GM21528 (cell line): ENCODE results near the gene CTBP1.

Source experiments
- ATAC-seq: cut with Tn5 transposase; IDR thresholded peaks from one replicate; pipeline ENCODE4 v1.9.1; 2021; ENCODE audit warnings: mild to moderate bottlenecking, moderate library complexity; ENCODE audit not compliant: unreplicated experiment, low FRiP score

The CTBP1 gene

GRCh38 chr4:1167244-1167949, 81.5 kb downstream of the CTBP1 start:
- ATAC-seq, result peak; percentile 87

DNA sequence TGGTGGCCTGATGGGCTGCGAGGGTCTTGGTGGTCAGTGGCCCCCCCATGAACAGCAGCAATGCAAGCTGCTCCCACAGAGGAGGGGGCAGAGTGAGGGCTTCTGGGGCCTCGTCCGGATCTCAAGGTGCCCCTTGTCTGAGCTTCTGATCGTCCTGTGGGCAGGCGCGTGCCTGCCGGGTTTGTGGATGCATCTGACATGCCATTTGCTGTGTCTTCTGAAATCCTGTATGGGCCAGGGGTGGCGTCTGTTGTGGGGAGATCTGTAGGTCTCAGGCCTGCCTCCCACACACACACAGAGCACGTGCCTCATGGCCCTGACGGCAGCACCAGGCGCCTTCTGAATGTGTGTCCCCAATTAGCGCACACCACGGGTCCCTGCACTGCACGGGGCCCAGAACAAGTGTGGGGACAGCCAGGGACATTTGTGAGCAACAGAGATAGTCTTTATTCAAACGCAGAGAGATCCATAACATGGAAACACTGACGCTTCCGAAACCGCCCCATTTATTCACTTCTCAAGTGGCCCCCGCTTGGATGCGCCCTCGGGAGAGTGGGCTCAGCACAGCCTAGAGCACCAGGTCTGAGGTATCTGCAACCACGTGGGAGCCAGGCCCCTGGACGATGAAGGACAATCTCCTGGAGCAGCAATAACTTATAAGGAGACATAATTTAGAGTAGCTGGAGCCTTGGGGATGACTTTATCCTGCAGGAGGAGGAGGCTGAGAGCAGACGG, 82.3 kb downstream of the CTBP1 start:
- no peak for ATAC-seq

DNA sequence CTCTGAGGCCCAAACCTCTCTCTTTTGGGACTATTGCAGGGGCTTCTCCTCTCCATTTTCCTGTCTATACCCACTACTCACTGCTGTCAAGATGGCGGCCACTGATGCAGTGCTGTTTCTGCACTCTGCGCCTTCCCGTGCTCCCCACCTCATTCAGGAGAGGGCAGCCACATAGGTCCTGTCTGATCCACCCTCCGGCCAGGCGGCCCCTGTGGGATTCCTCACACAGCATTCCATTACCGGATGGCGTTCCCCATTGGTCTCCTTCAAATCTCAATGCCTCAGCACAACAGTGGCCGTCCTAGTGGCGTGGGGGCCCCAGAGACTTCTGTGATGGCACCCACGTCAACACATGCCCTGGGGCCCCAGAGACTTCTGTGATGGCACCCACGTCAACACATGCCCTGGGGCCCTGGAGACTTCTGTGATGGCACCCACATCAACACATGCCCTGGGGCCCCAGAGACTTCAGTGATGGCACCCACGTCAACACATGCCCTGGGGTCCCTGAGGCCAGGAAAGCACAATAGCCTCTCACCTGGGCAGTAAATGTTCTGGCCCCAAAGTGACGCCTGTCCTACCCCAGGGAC, 83.9 kb downstream of the CTBP1 start:
- ATAC-seq, result no peak

GRCh38 chr4:1164444-1164843, 84.5 kb downstream of the CTBP1 start:
- ATAC-seq, result no peak

- ATAC-seq, result no peak
Observed at GRCh38 chr4:1164040-1164439, 84.9 kb downstream of the CTBP1 start.
